NCI-H1417 (cell line): ENCODE results near the gene TTLL10.

Experiments
- DNase-seq, 3 experiments: peaks; one replicate each; lab custom pipeline; 2025; lab: John Stamatoyannopoulos, UW

Gene TTLL10

DNA sequence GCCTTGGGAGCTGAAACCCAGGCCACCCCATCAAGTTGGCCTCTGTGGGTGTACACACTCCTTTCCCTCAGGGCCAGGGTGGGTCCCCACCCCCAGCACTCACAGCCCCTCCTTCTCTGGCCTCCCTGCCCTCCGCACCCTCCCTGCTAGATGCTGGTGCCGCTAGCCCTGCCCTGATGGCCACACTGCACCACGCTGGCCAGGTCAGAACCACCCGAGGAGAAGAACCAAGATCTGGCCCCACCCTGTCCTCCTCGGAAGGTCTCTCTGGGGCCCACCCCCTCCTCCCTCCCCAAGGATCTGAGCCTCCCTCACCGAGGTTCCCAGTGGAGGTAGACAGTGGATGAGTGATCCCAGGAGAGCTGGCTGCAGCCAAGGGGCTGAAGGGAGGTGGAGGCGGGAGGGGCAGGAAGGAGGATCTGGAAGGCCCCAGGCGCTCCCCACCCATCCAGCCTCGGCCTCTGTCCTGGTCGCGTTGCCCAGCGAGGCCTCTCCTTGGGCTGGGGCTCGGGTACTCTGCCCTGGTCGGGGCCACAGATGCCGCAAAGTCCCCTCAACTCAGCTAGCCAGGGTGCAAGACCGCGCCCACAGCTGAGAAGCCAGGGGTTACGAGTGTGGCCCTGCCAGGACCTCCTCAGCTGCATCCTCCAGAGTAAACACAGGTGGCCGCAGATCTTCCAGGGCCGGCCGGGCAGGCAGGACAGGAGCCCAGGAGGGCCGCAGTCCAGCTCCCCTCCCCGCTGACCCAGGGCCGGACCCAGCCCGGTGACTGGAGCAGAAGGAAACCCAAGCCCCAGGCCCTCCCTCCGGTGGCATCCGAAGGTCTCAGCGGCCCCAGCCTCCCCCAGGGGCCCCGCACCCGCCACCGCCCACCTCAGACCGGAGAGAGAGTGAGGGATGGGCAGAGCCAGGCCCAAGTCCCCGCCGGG lies 63.5 kb downstream of the TTLL10 start:
- peak in 1 of 3 experiments; percentile 21 for DNase-seq

DNA sequence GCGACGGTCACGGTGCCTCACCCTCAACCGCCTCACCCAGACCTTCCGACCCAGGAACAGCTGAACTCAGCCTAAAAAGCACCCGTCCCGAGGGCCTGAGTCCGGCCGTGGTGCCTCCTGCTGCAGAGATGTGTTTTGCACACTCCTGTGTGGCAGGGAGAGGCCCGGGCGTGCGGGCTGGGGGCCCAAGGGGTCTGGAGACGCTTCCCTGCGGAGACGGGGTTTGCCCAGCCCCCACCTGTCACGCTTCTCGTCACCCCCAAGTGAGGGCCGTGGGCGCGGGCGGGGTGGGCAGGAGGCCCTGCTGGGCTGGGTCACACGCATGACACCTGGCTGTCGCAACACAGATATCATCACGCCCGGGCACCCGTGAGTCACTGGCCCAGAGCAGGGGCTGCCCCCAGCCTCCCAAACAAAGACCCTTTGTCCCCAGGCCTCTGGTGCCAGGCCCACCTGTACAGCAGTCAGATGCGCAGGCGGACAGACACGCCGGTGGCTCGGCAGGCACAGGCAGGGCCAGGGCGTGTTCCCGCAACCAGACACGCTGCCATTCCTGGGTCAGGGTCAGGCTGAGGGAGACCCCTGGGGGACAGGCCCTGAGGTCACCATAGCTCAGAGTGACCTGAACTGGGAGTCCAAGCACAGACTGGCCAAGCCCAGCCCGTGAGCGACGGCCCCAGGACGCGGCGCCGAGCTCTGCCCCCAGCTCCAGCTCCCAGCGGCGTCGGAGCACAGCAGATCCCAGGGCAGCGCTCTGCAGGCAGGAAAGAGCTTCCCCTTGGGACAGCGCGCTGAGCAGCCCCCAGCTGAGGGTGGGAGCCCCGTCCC lies 64.4 kb downstream of the TTLL10 start:
- DNase-seq: no peak

DNA sequence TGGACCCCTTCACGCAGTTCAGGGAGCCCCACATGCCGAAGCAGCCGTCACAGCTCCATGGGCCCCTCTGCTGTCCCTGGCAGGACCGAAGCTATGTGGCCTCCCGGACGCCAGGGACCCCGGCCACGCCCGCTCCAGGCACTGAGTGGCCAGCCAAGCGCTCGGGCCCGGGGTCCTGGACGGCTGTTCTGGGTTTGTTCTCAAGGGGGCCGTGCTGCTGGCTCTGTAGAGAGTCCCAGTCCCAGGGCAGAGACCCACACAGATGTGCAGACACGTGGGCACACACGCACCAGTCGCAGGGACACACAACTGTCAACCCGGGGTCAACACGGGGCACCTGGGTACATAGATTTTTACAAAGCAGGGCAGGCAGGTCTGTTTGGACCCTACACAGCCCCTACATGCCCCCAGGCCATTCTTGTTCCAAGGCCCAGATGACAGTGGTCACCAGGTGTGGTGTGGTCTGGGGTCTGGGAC lies 65.1 kb downstream of the TTLL10 start:
- no peak for DNase-seq

GRCh38 chr1:1239227-1239613 lies 65.5 kb downstream of the TTLL10 start:
- DNase-seq: no peak

- no peak for DNase-seq
Observed at GRCh38 chr1:1239614-1240347, 66.1 kb downstream of the TTLL10 start.

DNA sequence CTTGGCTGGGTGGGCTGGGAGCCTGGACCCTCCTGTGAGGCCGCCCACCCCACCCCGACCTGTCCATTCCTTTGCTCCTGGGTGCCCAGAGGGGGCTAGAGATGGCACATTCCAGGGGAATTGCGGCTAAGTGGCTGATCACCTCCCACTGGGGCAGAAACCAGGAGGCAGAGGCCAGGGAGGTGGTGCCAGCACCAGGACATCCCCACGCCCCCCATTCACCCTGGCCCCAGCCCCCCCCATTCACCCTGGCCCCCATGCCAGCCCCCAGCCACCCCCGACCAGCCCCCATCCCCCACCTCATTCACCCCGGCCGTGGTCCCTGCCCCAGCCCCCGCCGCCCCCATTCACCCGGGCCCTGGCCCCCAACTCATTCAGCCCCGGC lies 66.7 kb downstream of the TTLL10 start:
- no peak for DNase-seq

DNA sequence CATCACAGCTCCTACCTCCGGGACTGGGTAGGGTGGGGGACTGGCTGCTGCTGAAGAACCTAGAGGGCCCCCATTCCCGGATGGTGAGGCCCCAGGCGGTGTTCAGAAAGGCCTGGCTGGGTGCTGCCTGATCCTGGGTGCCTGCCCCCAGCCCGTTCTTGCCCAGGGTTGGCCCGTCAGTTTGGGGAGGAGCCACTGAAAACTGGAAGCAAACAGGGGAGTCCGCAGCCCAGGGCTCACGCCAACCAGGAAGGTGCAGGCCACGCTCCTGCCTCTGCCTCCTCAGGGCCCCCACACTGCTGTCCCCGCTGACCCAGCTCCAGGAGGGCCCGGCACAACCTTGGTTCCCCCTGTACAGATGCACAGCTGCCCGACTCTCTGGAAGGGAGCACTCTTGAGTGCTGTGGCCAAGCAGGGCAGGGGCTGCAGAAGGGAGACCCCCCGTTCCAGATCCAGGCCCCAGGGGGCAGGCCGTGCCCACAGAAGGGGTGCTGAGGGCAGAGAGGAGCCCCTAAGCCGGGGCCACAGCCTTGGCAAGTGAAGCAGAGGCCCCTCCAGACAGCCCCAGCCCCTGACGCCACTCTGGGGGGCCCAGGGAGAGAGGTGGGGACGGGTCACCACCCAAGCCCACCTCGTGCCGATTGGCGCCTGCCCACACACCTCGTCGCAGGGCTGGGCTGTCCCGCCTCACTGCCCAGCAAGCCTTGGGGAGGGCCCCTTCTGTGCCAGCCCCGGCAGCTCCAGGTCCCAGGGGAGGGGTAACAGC lies 67.3 kb downstream of the TTLL10 start:
- DNase-seq: no peak

DNA sequence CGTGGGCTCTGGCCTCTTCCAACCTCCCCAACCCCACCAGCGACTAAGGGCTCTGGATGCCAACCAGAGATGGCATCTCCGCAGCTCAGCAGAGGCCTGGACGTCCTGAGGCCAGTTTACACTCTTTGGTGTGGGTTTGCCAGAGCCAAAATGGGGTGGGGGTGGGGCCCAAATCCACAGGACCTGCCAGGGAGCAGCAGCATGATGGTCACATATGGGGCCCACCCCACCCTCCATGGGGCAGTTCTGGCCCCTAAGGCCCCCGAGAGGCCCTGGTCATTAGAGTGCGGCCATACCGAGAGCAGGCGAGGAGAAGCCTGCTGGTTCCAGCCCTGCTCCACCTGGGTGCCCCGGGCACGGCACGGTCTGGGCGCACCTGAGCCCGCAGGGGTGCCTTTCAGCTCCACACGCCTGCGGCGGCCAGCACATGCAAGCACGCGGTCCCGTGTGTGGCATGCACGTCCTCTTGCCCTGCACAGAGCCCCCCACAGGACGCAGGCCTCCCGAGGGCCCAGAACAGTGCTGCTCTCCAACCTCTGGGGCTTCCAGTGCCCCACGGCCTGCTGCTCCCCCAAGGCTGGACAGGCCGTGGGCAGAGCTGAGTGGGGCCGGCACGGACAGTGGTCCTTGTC lies 68.0 kb downstream of the TTLL10 start:
- DNase-seq: no peak

GRCh38 chr1:1242461-1243265 lies 69.0 kb downstream of the TTLL10 start:
- DNase-seq: no peak

DNA sequence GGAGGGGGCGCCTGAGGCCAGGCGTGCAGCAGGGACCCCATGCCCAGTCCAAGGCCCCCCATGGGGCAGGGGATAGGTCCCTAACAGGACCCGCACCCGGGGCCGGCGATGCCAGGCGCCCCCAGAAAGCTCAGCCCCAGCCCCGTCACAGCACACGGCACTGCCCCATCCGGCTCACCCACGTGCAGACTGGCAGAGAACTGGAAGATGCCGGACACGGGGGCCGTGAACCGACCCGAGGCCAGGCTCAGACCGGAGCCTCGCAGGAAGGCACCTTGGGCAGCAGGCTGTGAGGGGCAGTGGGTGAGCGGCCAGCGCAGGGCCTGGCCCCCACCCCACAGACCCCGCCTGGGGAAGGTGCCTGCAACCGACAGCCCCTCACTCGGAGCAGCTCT lies 69.6 kb downstream of the TTLL10 start:
- no peak for DNase-seq

DNA sequence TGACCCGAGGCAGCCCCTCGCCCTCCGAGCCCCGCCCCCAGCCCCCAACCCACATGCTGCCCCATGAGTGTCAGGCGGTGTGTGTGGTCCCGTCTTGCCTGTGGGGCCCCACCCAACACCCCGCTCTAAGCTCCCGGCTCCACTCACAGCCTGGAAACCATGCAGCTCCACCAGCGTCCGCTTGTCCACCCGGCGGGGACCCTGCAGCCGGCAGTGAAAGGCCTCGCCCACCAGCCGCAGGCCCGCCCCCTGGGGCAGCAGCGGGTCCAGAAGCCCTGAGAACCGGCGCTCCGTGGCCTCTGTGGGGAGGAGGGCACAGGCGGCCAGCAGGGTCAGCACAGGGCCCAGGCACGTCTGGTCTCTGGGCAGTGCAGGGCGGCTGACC lies 70.1 kb downstream of the TTLL10 start:
- DNase-seq: no peak

GRCh38 chr1:1244192-1244811 lies 70.6 kb downstream of the TTLL10 start:
- no peak for DNase-seq

DNA sequence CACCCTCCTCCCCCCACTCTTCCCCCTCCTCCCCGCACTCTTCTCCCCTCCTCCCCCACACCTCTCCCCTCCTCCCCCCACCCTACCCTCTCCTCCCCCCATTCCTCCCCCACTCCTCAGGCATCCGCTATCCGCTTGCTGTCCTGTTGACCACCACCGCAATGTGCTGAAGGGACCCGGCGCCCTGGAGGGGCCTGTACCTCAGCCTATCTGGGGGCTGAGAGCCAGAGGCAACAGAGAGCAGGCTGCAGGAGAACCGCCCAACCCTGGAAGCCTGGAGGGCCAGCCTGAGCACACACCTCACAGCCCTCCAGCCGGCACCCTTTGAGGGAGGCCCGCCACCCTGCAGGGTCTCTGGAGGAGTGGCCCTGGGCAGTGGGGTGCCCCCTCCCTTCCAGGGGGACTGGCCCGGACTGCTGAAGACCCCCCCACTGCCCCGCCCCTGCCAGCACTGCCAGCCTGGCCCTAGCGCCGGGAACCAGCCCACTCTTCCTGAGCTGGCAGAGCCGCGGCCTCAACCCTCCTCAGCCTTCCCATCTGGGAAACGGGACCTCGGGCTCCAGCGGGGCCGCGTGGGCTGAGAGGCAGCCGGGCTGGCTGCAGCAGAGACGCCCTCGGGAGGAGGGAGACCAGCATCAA lies 71.6 kb downstream of the TTLL10 start:
- DNase-seq: no peak

- no peak for DNase-seq
Observed at GRCh38 chr1:1245817-1246576, 72.3 kb downstream of the TTLL10 start.

DNA sequence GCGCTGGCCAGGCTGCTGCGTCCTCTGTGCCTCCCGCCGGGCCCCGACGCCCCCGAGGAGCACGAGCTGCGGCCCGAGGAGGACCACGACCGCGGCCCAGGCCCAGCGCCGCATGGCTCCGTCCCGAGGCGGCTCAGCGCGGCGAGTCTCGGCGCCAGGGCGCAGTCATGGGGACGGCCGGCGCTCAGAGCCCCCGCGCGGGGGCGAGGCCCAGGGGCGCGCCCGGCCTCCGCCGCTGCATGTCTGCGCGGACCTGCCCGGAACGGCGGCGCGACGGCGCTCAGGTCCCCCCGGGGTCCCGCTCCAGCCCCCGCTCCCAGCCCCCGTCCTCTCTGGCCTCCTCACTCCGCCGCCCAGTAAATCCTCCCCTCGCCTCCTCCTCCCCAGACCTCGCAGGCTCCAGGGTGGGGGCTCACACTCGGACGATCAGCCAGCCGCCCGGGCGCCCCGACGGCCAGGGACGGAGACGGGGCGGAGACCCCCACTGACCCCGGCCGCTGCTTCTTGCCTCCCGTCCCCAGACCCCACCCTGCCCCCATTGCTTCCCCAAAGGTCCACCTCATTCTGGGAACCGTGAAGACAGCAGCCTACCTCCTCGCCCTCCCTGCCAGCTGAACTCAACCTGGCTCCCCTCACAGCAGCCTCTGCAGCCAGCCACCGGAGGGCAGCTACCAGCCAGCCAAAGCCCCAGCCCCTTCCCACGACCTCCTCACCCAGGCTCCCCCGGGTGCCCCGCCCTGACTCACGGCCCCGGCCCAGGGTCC lies 73.1 kb downstream of the TTLL10 start, which contains the start of gene C1QTNF12:
TSS of gene C1QTNF12 (minus strand) at position 146 of the 764 bp plus-strand sequence. CDS start at position 114, 32 bp downstream.
- no peak for DNase-seq

GRCh38 chr1:1247341-1247913 lies 73.7 kb downstream of the TTLL10 start:
- DNase-seq: no peak
